GM12878 (cell line): ENCODE results near the gene RAB6B.

Experiments used
- BHLHE40 ChIP-seq, 2 experiments: fragments of 450-650 bp in 1 of 2; IDR thresholded peaks; 2 replicates each; pipeline ENCODE4 v1.6.1; 2011 to 2017; ENCODE audit warnings: low read depth in 2 of 2, borderline replicate concordance in 1 of 2, improper control_type of control experiment in 1 of 2, low read length in 1 of 2, mild to moderate bottlenecking in 1 of 2
- CEBPB ChIP-seq, 2 experiments: fragments of 150-350 bp in 1 of 2; IDR thresholded peaks; 2 replicates each; pipeline ENCODE4 v1.6.1; 2012 to 2014; ENCODE audit warnings: low read depth in 2 of 2, low read length in 2 of 2, borderline replicate concordance in 1 of 2, inconsistent platforms in 1 of 2
- MEF2A ChIP-seq: IDR thresholded peaks from 2 replicates; pipeline ENCODE4 v1.6.1; 2011; ENCODE audit warnings: low read depth, mild to moderate bottlenecking, low read length, moderate library complexity; ENCODE audit not compliant: insufficient read depth
- MYC ChIP-seq: IDR thresholded peaks from 2 replicates; pipeline ENCODE4 v1.6.1; 2011; ENCODE audit warnings: mild to moderate bottlenecking, low read length, moderate library complexity, inconsistent platforms; ENCODE audit not compliant: insufficient read depth, insufficient replicate concordance, insufficient read length, severe bottlenecking
- NBN ChIP-seq: fragments of 450-650 bp; IDR thresholded peaks from 2 replicates; pipeline ENCODE4 v1.6.1; 2016
- NRF1 ChIP-seq: conservative IDR thresholded peaks from 2 replicates; pipeline ENCODE4 v1.6.1; 2011; ENCODE audit warnings: mild to moderate bottlenecking, low read depth, low read length, improper control_type of control experiment
- PML ChIP-seq: IDR thresholded peaks from 2 replicates; pipeline ENCODE4 v1.6.1; 2012; ENCODE audit warnings: low read length, inconsistent platforms
- POLR2A ChIP-seq: IDR thresholded peaks from 2 replicates; pipeline ENCODE4 v1.6.1; 2011; ENCODE audit warnings: low read depth, mild to moderate bottlenecking, low read length
- RELA ChIP-seq: fragments of 450-650 bp; IDR thresholded peaks from 2 replicates; pipeline ENCODE4 v1.8.0; 2014; ENCODE audit warnings: borderline replicate concordance; ENCODE audit not compliant: partially characterized antibody
- ZZZ3 ChIP-seq: IDR thresholded peaks from 2 replicates; pipeline ENCODE4 v1.6.1; 2011; ENCODE audit warnings: low read depth; ENCODE audit not compliant: control insufficient read depth, insufficient read length
- TF ChIP-seq, protein P1 (sequence below), 3 experiments: IDR thresholded peaks in 2 of 3; conservative IDR thresholded peaks in 1 of 3; 2 replicates each; pipeline ENCODE4 v1.5.1; 2011; ENCODE audit warnings: low read depth in 3 of 3, low read length in 3 of 3, mild to moderate bottlenecking in 3 of 3, control low read depth in 2 of 3, moderate library complexity in 2 of 3, inconsistent platforms in 1 of 3, mixed read lengths in 1 of 3; ENCODE audit not compliant: control insufficient read depth in 2 of 3, insufficient read depth in 1 of 3; ENCODE audit errors: extremely low read depth in 1 of 3
- TF ChIP-seq, protein P2 (sequence below): IDR thresholded peaks from 2 replicates; pipeline ENCODE4 v1.6.1; 2012; ENCODE audit warnings: mild to moderate bottlenecking, low read depth, low read length
- TF ChIP-seq, protein P3 (sequence below): fragments of 150-350 bp; IDR thresholded peaks from 2 replicates; pipeline ENCODE4 v1.6.1; 2016; ENCODE audit warnings: low read depth, low read length
- TF ChIP-seq, protein P4 (sequence below): IDR thresholded peaks from 2 replicates; pipeline ENCODE4 v1.6.1; 2011; ENCODE audit warnings: low read depth, low read length, improper control_type of control experiment, borderline replicate concordance

DNA sequence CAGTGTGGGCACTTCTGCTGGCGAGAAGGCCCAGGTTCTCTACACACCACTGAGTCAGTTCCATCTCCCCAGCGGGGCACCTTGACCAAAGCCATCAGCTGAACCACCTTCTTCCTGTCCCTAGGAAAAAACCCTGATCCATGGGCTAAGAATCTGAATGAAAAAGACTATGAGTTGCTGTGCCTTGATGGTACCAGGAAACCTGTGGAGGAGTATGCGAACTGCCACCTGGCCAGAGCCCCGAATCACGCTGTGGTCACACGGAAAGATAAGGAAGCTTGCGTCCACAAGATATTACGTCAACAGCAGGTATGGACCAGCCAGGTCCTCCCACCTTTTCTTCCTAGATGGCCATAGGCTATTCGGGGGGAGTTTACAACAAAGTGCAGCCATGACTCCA, 120.4 kb downstream of the RAB6B start:
- TF ChIP-seq, protein P1, sequence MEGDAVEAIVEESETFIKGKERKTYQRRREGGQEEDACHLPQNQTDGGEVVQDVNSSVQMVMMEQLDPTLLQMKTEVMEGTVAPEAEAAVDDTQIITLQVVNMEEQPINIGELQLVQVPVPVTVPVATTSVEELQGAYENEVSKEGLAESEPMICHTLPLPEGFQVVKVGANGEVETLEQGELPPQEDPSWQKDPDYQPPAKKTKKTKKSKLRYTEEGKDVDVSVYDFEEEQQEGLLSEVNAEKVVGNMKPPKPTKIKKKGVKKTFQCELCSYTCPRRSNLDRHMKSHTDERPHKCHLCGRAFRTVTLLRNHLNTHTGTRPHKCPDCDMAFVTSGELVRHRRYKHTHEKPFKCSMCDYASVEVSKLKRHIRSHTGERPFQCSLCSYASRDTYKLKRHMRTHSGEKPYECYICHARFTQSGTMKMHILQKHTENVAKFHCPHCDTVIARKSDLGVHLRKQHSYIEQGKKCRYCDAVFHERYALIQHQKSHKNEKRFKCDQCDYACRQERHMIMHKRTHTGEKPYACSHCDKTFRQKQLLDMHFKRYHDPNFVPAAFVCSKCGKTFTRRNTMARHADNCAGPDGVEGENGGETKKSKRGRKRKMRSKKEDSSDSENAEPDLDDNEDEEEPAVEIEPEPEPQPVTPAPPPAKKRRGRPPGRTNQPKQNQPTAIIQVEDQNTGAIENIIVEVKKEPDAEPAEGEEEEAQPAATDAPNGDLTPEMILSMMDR (IDR thresholded peaks at IDR 0.05 in 2 of 3, conservative IDR thresholded peaks at IDR 0.05 in 1 of 3; ENCODE audit: control insufficient read depth in 2 of 3, extremely low read depth in 1 of 3, insufficient read depth in 1 of 3, low read depth in 3 of 3, low read length in 3 of 3) = no peak
- no peak for TF ChIP-seq CEBPB (IDR thresholded peaks at IDR 0.05; ENCODE audit: borderline replicate concordance in 1 of 2, low read depth in 2 of 2, low read length in 2 of 2)
- TF ChIP-seq MYC = no peak
- TF ChIP-seq, protein P2, sequence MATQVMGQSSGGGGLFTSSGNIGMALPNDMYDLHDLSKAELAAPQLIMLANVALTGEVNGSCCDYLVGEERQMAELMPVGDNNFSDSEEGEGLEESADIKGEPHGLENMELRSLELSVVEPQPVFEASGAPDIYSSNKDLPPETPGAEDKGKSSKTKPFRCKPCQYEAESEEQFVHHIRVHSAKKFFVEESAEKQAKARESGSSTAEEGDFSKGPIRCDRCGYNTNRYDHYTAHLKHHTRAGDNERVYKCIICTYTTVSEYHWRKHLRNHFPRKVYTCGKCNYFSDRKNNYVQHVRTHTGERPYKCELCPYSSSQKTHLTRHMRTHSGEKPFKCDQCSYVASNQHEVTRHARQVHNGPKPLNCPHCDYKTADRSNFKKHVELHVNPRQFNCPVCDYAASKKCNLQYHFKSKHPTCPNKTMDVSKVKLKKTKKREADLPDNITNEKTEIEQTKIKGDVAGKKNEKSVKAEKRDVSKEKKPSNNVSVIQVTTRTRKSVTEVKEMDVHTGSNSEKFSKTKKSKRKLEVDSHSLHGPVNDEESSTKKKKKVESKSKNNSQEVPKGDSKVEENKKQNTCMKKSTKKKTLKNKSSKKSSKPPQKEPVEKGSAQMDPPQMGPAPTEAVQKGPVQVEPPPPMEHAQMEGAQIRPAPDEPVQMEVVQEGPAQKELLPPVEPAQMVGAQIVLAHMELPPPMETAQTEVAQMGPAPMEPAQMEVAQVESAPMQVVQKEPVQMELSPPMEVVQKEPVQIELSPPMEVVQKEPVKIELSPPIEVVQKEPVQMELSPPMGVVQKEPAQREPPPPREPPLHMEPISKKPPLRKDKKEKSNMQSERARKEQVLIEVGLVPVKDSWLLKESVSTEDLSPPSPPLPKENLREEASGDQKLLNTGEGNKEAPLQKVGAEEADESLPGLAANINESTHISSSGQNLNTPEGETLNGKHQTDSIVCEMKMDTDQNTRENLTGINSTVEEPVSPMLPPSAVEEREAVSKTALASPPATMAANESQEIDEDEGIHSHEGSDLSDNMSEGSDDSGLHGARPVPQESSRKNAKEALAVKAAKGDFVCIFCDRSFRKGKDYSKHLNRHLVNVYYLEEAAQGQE = no peak
- TF ChIP-seq PML = no peak
- no peak for TF ChIP-seq RELA
- no peak for TF ChIP-seq NRF1
- no peak for TF ChIP-seq NBN
- TF ChIP-seq, protein P3, sequence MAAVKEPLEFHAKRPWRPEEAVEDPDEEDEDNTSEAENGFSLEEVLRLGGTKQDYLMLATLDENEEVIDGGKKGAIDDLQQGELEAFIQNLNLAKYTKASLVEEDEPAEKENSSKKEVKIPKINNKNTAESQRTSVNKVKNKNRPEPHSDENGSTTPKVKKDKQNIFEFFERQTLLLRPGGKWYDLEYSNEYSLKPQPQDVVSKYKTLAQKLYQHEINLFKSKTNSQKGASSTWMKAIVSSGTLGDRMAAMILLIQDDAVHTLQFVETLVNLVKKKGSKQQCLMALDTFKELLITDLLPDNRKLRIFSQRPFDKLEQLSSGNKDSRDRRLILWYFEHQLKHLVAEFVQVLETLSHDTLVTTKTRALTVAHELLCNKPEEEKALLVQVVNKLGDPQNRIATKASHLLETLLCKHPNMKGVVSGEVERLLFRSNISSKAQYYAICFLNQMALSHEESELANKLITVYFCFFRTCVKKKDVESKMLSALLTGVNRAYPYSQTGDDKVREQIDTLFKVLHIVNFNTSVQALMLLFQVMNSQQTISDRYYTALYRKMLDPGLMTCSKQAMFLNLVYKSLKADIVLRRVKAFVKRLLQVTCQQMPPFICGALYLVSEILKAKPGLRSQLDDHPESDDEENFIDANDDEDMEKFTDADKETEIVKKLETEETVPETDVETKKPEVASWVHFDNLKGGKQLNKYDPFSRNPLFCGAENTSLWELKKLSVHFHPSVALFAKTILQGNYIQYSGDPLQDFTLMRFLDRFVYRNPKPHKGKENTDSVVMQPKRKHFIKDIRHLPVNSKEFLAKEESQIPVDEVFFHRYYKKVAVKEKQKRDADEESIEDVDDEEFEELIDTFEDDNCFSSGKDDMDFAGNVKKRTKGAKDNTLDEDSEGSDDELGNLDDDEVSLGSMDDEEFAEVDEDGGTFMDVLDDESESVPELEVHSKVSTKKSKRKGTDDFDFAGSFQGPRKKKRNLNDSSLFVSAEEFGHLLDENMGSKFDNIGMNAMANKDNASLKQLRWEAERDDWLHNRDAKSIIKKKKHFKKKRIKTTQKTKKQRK = no peak
- TF ChIP-seq, protein P4, sequence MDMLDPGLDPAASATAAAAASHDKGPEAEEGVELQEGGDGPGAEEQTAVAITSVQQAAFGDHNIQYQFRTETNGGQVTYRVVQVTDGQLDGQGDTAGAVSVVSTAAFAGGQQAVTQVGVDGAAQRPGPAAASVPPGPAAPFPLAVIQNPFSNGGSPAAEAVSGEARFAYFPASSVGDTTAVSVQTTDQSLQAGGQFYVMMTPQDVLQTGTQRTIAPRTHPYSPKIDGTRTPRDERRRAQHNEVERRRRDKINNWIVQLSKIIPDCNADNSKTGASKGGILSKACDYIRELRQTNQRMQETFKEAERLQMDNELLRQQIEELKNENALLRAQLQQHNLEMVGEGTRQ = no peak
- TF ChIP-seq MEF2A = no peak
- no peak for TF ChIP-seq BHLHE40 (IDR thresholded peaks at IDR 0.05; ENCODE audit: borderline replicate concordance in 1 of 2, low read depth in 2 of 2, low read length in 1 of 2)
- no peak for TF ChIP-seq ZZZ3
- no peak for TF ChIP-seq POLR2A
